ENCODE data around the gene PTPRK.

DNA sequence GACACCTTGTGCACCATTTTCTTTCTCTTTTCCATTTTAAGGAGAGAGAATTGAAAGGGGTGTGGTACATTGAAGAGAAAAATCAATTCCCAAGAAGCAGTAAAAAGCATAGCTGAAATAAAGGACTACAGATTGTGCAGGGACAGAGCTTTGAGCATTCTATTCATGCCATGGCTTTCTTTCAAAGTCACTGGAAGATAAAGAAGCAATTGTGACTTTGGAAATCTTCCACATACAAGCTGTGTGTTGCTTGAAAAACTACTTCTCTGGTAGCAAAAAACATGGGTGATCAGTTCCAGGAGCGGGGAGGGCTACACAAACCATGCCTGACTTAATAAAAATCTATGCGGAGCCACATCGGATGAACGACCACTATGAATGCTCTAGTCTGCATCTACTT lies 389.4 kb downstream of the PTPRK start:
- no peak for TF ChIP-seq EZH2 (IDR thresholded peaks at IDR 0.05; ENCODE audit: borderline replicate concordance, control insufficient read depth, low read depth, low read length)
- no peak for TF ChIP-seq MTA3 (IDR thresholded peaks at IDR 0.05; ENCODE audit: borderline replicate concordance, low read length)
- TF ChIP-seq, protein P1, sequence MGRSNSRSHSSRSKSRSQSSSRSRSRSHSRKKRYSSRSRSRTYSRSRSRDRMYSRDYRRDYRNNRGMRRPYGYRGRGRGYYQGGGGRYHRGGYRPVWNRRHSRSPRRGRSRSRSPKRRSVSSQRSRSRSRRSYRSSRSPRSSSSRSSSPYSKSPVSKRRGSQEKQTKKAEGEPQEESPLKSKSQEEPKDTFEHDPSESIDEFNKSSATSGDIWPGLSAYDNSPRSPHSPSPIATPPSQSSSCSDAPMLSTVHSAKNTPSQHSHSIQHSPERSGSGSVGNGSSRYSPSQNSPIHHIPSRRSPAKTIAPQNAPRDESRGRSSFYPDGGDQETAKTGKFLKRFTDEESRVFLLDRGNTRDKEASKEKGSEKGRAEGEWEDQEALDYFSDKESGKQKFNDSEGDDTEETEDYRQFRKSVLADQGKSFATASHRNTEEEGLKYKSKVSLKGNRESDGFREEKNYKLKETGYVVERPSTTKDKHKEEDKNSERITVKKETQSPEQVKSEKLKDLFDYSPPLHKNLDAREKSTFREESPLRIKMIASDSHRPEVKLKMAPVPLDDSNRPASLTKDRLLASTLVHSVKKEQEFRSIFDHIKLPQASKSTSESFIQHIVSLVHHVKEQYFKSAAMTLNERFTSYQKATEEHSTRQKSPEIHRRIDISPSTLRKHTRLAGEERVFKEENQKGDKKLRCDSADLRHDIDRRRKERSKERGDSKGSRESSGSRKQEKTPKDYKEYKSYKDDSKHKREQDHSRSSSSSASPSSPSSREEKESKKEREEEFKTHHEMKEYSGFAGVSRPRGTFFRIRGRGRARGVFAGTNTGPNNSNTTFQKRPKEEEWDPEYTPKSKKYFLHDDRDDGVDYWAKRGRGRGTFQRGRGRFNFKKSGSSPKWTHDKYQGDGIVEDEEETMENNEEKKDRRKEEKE (IDR thresholded peaks at IDR 0.05), result no peak
- no peak for TF ChIP-seq SMAD5 (IDR thresholded peaks at IDR 0.05; ENCODE audit: low read depth)
- TF ChIP-seq LARP7 (IDR thresholded peaks at IDR 0.05), result no peak
- no peak for TF ChIP-seq IRF3 (IDR thresholded peaks at IDR 0.05)
- TF ChIP-seq NFIC (IDR thresholded peaks at IDR 0.05; ENCODE audit: low read depth, low read length), result no peak
- TF ChIP-seq CBX5 (IDR thresholded peaks at IDR 0.05; ENCODE audit: low read depth), result no peak
- TF ChIP-seq, protein P2, sequence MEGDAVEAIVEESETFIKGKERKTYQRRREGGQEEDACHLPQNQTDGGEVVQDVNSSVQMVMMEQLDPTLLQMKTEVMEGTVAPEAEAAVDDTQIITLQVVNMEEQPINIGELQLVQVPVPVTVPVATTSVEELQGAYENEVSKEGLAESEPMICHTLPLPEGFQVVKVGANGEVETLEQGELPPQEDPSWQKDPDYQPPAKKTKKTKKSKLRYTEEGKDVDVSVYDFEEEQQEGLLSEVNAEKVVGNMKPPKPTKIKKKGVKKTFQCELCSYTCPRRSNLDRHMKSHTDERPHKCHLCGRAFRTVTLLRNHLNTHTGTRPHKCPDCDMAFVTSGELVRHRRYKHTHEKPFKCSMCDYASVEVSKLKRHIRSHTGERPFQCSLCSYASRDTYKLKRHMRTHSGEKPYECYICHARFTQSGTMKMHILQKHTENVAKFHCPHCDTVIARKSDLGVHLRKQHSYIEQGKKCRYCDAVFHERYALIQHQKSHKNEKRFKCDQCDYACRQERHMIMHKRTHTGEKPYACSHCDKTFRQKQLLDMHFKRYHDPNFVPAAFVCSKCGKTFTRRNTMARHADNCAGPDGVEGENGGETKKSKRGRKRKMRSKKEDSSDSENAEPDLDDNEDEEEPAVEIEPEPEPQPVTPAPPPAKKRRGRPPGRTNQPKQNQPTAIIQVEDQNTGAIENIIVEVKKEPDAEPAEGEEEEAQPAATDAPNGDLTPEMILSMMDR (IDR thresholded peaks at IDR 0.05 in 2 of 3, conservative IDR thresholded peaks at IDR 0.05 in 1 of 3; ENCODE audit: control insufficient read depth in 2 of 3, extremely low read depth in 1 of 3, insufficient read depth in 1 of 3, low read depth in 3 of 3, low read length in 3 of 3), result no peak

All from GM12878 (cell line).